GM21737 (cell line): ENCODE measurements around the gene ZNF607.
"Not testable (repeated sequence)": the region's sequence is repeated elsewhere in the genome, so short reads cannot be mapped to it uniquely, and the experiment has no call there.

Experiments used
- ATAC-seq: cut with Tn5 transposase; IDR thresholded peaks from one replicate; pipeline ENCODE4 v1.9.1; 2021; ENCODE audit warnings: mild to moderate bottlenecking, moderate library complexity; ENCODE audit not compliant: unreplicated experiment

The ZNF607 gene

GRCh38 chr19:37719111-37719926 lies at the start of gene ZNF607:
Gene ZNF607, minus strand, starts transcription at chr19:37719761. Its CDS starts 8,143 bp downstream, at chr19:37711618.
- peak; percentile 84 for ATAC-seq

- ATAC-seq: no peak
These were observed 43.9 kb upstream of the ZNF607 start for GRCh38 chr19:37763488-37763887.

GRCh38 chr19:37757683-37758082 lies 38.1 kb upstream of the ZNF607 start:
- not testable (repeated sequence) for ATAC-seq

- no peak for ATAC-seq
These were observed 18.8 kb upstream of the ZNF607 start for GRCh38 chr19:37738371-37738770.

GRCh38 chr19:37725181-37725580 lies 5.6 kb upstream of the ZNF607 start:
- no peak for ATAC-seq

GRCh38 chr19:37719927-37720265 lies 335 bp upstream of the ZNF607 start:
- ATAC-seq: no peak

GRCh38 chr19:37718304-37718703 lies 1.3 kb downstream of the ZNF607 start:
- no peak for ATAC-seq

GRCh38 chr19:37716140-37716539 lies 3.4 kb downstream of the ZNF607 start:
- no peak for ATAC-seq

- no peak for ATAC-seq
These were observed 13.4 kb downstream of the ZNF607 start for GRCh38 chr19:37706052-37706605.

GRCh38 chr19:37699057-37699456 lies 20.5 kb downstream of the ZNF607 start:
- ATAC-seq: no peak

- ATAC-seq: no peak
These were observed 21.3 kb downstream of the ZNF607 start for GRCh38 chr19:37698216-37698615.

GRCh38 chr19:37695144-37695899 lies 24.2 kb downstream of the ZNF607 start:
- ATAC-seq: no peak

- no peak for ATAC-seq
These were observed 26.5 kb downstream of the ZNF607 start for GRCh38 chr19:37692956-37693620.

GRCh38 chr19:37691881-37692504 lies 27.6 kb downstream of the ZNF607 start:
- no peak for ATAC-seq

GRCh38 chr19:37683520-37683919 lies 36.0 kb downstream of the ZNF607 start:
- no peak for ATAC-seq

GRCh38 chr19:37669450-37669914 lies 50.1 kb downstream of the ZNF607 start:
- no peak for ATAC-seq

- ATAC-seq: not testable (repeated sequence)
These were observed 62.4 kb downstream of the ZNF607 start for GRCh38 chr19:37657157-37657556.

GRCh38 chr19:37655689-37656371 lies 63.7 kb downstream of the ZNF607 start:
- peak; percentile 53 for ATAC-seq

- ATAC-seq: peak; percentile 56
These were observed 64.3 kb downstream of the ZNF607 start, which contains the start of gene ZFP30 for GRCh38 chr19:37655301-37655688. Gene ZFP30, minus strand, starts transcription at chr19:37655465. Its CDS starts 7,643 bp downstream, at chr19:37647822.
